Esophagus muscularis mucosa (tissue), 4 donors: Measurements from ENCODE around the gene ECPAS.

Experiments
- EP300 ChIP-seq: sonication (generic); formaldehyde crosslinking; IDR thresholded peaks from one replicate; pipeline ENCODE4 v1.6.1; 2017; ENCODE audit warnings: antibody characterized with exemption
- POLR2A ChIP-seq: fragments of 450-650 bp; IDR thresholded peaks from one replicate; pipeline ENCODE4 v1.6.1; 2017; ENCODE audit warnings: antibody characterized with exemption, moderate library complexity, mild to moderate bottlenecking, low read depth
- TF ChIP-seq, protein P1 (sequence below), 3 experiments: fragments of 200-600 bp in 2 of 3; fragments of 450-650 bp in 1 of 3; sonication (generic) in 2 of 3; IDR thresholded peaks; one replicate each; pipeline ENCODE4 v1.5.1; 2017 to 2019; ENCODE audit warnings: antibody characterized with exemption in 3 of 3, mild to moderate bottlenecking in 2 of 3, moderate library complexity in 1 of 3

DNA sequence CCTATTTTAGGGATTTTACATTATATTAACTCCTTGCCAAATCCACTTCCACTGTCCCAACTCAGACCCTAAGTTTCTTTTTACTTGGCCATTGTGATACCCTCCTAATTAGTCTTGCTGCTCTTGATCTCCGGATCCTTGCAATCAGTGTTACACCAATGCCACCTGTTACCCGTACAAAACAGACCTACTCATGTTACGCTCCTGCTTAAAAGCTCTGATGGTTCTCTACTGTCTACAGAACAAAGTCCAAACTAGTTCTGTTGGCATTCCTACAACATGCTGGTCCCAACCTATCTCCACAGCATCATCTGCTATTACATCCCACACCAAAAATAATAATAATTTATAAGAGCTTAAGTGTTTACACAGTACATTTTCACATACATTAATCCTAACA, 9.8 kb downstream of the ECPAS start:
- TF ChIP-seq POLR2A (no peak), EP300 (no peak)
- TF ChIP-seq, protein P1, sequence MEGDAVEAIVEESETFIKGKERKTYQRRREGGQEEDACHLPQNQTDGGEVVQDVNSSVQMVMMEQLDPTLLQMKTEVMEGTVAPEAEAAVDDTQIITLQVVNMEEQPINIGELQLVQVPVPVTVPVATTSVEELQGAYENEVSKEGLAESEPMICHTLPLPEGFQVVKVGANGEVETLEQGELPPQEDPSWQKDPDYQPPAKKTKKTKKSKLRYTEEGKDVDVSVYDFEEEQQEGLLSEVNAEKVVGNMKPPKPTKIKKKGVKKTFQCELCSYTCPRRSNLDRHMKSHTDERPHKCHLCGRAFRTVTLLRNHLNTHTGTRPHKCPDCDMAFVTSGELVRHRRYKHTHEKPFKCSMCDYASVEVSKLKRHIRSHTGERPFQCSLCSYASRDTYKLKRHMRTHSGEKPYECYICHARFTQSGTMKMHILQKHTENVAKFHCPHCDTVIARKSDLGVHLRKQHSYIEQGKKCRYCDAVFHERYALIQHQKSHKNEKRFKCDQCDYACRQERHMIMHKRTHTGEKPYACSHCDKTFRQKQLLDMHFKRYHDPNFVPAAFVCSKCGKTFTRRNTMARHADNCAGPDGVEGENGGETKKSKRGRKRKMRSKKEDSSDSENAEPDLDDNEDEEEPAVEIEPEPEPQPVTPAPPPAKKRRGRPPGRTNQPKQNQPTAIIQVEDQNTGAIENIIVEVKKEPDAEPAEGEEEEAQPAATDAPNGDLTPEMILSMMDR (IDR thresholded peaks at IDR 0.05) = no peak
